ENCODE data around the gene ALOX12B.

ALOX12B gene

DNA sequence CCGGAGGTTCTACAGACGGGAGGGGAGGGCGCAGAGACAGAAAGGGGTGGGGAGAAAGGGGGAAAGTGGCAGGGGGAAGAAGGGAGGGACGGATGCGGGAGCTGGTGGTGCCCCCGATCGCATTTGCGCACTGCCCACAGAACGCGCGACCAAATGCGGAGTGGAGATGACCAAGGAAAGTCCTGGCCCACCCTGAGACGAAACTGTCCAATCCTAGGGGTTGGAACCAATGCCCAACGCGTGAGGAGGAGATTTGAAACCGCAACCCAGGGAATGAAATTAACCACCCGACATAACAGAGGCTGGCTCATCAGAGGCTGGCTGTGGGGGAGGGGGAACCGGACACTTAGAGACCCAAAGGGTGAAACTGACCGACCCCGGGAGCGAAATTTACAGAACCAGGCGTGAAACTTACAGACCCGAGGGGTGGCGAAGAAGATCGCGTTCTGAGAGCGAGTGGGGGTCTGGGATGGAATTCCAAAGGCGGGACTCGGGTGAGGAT, 35.0 kb upstream of the ALOX12B start:
- TF ChIP-seq, protein P1, sequence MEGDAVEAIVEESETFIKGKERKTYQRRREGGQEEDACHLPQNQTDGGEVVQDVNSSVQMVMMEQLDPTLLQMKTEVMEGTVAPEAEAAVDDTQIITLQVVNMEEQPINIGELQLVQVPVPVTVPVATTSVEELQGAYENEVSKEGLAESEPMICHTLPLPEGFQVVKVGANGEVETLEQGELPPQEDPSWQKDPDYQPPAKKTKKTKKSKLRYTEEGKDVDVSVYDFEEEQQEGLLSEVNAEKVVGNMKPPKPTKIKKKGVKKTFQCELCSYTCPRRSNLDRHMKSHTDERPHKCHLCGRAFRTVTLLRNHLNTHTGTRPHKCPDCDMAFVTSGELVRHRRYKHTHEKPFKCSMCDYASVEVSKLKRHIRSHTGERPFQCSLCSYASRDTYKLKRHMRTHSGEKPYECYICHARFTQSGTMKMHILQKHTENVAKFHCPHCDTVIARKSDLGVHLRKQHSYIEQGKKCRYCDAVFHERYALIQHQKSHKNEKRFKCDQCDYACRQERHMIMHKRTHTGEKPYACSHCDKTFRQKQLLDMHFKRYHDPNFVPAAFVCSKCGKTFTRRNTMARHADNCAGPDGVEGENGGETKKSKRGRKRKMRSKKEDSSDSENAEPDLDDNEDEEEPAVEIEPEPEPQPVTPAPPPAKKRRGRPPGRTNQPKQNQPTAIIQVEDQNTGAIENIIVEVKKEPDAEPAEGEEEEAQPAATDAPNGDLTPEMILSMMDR (IDR thresholded peaks at IDR 0.05; ENCODE audit: extremely low read depth, insufficient read depth, missing control alignments): no peak
- DNase-seq (ENCODE audit: low spot score): no peak
- in situ Hi-C loops (cut with MboI; ENCODE audit: low pct_unique_long_range_greater_than_20kb, low sequenced_read_pairs, unreplicated experiment): no loop called here

DNA sequence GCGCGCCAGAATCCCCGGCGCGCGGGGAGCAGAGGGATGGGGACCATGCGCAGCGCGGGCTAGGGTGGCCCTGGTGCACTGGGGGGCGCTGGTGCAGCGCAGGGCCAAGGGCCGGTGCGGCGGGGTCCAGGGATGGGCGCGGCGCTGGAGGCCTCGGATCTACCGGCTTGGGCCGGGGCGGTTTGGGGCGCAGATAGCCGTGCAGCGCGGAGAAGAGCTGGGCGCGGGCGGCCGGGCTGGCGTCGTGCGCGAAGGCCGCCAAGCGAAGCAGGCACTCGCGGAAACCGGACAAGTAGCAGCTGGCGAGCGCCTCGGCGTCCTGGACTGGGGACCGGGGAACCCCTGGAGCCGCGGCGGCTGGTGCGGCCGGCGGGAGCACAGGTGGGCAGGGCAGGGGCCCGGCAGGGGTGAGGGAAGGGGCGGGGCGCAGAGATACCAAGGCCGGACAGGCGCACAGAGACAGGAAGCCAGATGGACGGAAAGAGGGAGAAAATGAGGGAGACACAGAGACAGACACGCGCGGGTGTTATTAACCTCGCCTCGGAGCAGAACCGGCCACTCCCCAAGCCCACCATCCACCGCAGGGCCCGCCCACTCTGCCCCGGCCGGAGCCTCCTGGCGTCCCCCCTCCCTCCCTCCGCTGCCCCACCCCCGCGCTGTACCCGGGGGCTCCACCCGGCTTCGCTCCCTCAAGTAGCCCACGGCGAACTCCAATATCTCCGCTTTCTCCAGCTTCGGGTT, 34.3 kb upstream of the ALOX12B start:
- in situ Hi-C loops (cut with MboI; ENCODE audit: low pct_unique_long_range_greater_than_20kb, low sequenced_read_pairs, unreplicated experiment): no loop called here
- peak; percentile 78 for DNase-seq (ENCODE audit: low spot score)
- TF ChIP-seq, protein P1 (IDR thresholded peaks at IDR 0.05; ENCODE audit: extremely low read depth, insufficient read depth, missing control alignments): peak; percentile 91

DNA sequence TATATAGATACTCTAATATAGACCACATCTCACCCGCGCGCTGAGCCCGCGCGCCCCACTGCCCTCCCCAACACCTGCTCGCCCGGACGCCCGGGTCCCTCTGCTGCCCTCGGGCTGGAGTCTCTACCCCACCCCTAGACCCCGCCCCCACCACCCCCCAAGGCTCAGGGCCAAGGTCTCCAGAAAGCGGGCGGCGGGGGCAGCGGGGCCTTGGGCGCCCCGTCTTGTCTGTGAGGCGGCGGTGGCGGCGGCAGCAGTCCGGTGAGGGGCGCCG, 33.8 kb upstream of the ALOX12B start:
- TF ChIP-seq, protein P1 (IDR thresholded peaks at IDR 0.05; ENCODE audit: extremely low read depth, insufficient read depth, missing control alignments): no peak
- in situ Hi-C loops (cut with MboI; ENCODE audit: low pct_unique_long_range_greater_than_20kb, low sequenced_read_pairs, unreplicated experiment): no loop called here
- DNase-seq (ENCODE audit: low spot score): no peak

DNA sequence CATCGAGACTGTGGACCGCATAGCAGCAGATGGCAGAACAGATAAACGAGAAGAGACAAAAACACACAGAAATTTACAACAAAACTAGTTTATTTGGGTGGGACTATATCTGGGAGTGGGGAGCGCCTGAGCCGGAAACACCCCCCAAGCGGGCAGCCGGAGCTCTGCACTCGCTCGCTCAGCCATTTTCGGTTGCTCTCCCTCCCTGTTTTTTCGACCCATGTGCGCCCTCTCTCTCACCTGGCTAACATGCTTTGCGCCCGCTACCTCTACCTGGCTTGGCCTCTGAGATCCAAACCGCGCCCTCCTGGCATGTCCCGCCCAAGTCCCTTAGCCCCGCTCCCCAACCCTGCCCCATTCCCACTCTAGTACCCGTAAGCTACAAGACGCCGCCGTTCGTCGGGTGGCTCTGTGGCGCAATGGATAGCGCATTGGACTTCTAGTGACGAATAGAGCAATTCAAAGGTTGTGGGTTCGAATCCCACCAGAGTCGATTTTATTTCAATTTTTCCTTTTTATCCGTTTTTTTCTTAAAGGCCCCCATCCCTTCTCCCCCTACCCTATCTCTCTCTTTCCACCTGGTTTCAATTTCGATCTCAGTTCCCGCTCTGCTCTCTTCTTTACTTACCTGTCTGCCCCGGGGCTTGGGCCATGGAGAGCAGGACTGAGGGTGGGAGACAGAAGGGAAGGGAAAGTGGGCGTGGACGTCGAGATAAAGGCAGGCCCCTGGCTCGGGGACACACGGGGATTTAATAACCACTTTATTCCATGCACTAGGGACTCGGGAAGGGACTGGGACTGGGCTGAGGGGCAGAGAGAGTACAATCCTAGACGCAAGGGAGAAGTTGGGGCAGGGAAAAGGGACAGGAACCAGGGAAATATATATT, 33.2 kb upstream of the ALOX12B start:
- TF ChIP-seq, protein P1 (IDR thresholded peaks at IDR 0.05; ENCODE audit: extremely low read depth, insufficient read depth, missing control alignments): peak; percentile 12
- in situ Hi-C loops (cut with MboI; ENCODE audit: low pct_unique_long_range_greater_than_20kb, low sequenced_read_pairs, unreplicated experiment): no loop called here
- peak; percentile 76 for DNase-seq (ENCODE audit: low spot score)

DNA sequence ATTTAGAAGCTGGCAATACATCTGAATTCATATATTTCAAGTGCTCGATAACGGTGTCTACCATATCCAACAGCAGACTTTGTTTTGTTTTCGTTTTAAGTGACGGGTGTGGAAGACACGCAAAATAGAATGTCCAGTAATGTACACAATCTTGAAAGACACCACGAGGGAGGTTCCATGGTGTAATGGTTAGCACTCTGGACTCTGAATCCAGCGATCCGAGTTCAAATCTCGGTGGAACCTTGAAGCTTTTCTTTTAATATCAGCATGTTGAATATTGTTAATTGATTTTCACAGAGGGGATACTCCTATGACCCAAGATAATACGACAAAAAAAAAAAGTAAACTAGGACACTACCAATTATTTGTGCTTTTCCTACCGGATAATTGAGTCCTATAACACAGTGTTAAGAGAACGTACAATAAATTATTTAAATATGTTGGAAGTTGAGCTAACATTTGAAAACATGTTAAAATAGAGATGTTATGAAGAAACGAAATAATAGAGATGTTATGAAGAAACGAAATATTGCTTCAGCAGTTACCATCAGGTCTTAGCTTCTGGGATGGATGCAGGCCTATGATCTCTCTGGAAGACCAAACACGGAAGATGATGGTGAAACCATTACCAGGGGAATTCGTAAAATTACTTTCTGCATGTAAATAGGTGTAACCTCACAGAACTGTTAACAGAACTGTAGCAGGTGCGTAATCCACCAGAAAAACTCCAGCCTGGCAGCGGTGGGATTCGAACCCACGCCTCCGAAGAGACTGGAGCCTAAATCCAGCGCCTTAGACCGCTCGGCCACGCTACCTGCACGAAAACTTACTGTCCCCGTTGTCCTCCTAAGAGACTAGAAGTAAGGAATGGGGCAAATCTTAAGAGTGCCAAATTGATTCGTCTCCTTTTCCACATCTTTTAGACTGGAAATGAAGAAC, 32.3 kb upstream of the ALOX12B start:
- TF ChIP-seq, protein P1 (IDR thresholded peaks at IDR 0.05; ENCODE audit: extremely low read depth, insufficient read depth, missing control alignments): no peak
- in situ Hi-C loops (cut with MboI; ENCODE audit: low pct_unique_long_range_greater_than_20kb, low sequenced_read_pairs, unreplicated experiment): no loop called here
- peak; percentile 79 for DNase-seq (ENCODE audit: low spot score)

Data from GM13977 (cell line).